ENCODE measurements around the gene ADGRB3. TPM values are rescaled to one million over a fixed set of nuclear protein-coding genes. Genes with fewer than 3 reads are reported as not detected.

Gene ADGRB3
- total and polyA plus RNA-seq, 2 donors (not counting 1 experiment from before 2014, with no cell fraction given) = not detected

GRCh38 chr6:69185276-69185675 is 550.2 kb downstream of the ADGRB3 start:
- POLR2A ChIA-PET = no interaction called here
- Histone ChIP-seq H3K4me1 (ENCODE audit: control insufficient read depth in 2 of 2, insufficient read depth in 2 of 2, low read length in 2 of 2) (no peaks in the 10 kb centered on the region), H3K79me2 (ENCODE audit: control insufficient read depth, insufficient read depth, low read length) (no peaks in the 10 kb centered on the region), H3K9me3 (ENCODE audit: control extremely low read depth in 1 of 3, control insufficient read depth in 2 of 3, insufficient read depth in 1 of 3, low read length in 2 of 3) (peaks cover 0 to 2% (median 0%) of the 10 kb centered on the region in 3 donors), H3K27ac (ENCODE audit: low read length in 2 of 2) (no peak overlapping the region), H2AFZ (ENCODE audit: insufficient read depth, low read depth, low read length, poor library complexity, severe bottlenecking) (no peak overlapping the region), H3K27me3 (replicated peaks in 1 of 4; ENCODE audit: control extremely low read depth in 1 of 4, control insufficient read depth in 3 of 4, insufficient read depth in 4 of 4, low read length in 3 of 4) (no peaks in the 10 kb centered on the region), H3K9ac (ENCODE audit: low read length) (no peak overlapping the region), H4K20me1 (ENCODE audit: control insufficient read depth, insufficient read depth, low read length, poor library complexity, severe bottlenecking) (no peaks in the 10 kb centered on the region), H3K4me2 (replicated peaks; ENCODE audit: low read depth, low read length, poor library complexity, severe bottlenecking) (no peak overlapping the region), H3K36me3 (replicated peaks in 1 of 2; ENCODE audit: control extremely low read depth in 1 of 2, control insufficient read depth in 1 of 2, extremely low read depth in 1 of 2, insufficient read depth in 2 of 2, low read length in 1 of 2) (no peaks in the 10 kb centered on the region), H3K4me3 (ENCODE audit: control extremely low read depth in 1 of 5, extremely low read depth in 1 of 5, insufficient read depth in 1 of 5, low read depth in 2 of 5, low read length in 4 of 5) (no peak overlapping the region)
- TF ChIP-seq CTCF (IDR thresholded peaks at IDR 0.05) (no peak), EZH2 (IDR thresholded peaks at IDR 0.05; ENCODE audit: borderline replicate concordance, insufficient read depth, low read depth, low read length, poor library complexity, severe bottlenecking) (no peak)
- CTCF ChIA-PET = no interaction called here
- intact Hi-C loops (cut with micrococcal nuclease) = no loop called here
- no peaks in the 10 kb centered on the region for H3K27me3 Mint-ChIP-seq
- no peaks in the 10 kb centered on the region for H3K4me1 Mint-ChIP-seq
- H3K9me3 Mint-ChIP-seq (ENCODE audit: insufficient read depth) = no peaks in the 10 kb centered on the region
- DNase-seq (no peak), ATAC-seq (ENCODE audit: low read depth) (no peak)
- no peak overlapping the region for H3K4me3 Mint-ChIP-seq
- WGBS (ENCODE audit: insufficient coverage) = no CpG with 5 or more reads among the region's 3 CpGs
- H3K27ac Mint-ChIP-seq = no peak overlapping the region

DNA sequence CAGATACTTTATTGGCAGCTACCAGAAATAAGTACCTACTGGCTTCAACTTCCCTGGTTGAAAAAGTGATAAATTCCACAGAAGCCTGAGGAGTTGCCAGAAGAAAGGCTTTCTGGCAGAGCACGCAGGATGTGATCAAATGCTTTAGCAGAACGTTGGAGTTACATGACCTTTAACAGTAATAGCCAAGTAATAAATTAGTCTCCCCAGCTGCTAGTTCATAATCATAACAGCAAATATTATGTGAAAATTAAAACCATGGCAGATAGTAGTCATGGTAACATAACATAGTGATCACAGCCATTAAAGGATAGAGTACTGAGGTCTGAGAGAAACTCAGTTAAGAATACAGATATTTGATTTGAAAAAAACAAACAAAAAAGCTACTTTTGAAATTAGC is 567.7 kb downstream of the ADGRB3 start:
- intact Hi-C loops (cut with micrococcal nuclease) = no loop called here
- H3K27me3 Mint-ChIP-seq = no peaks in the 10 kb centered on the region
- H3K4me3 Mint-ChIP-seq = no peak overlapping the region
- no peak overlapping the region for H3K27ac Mint-ChIP-seq
- TF ChIP-seq CTCF (IDR thresholded peaks at IDR 0.05) (no peak), EZH2 (IDR thresholded peaks at IDR 0.05; ENCODE audit: borderline replicate concordance, insufficient read depth, low read depth, low read length, poor library complexity, severe bottlenecking) (no peak)
- Histone ChIP-seq H4K20me1 (ENCODE audit: control insufficient read depth, insufficient read depth, low read length, poor library complexity, severe bottlenecking) (no peaks in the 10 kb centered on the region), H3K36me3 (replicated peaks in 1 of 2; ENCODE audit: control extremely low read depth in 1 of 2, control insufficient read depth in 1 of 2, extremely low read depth in 1 of 2, insufficient read depth in 2 of 2, low read length in 1 of 2) (no peaks in the 10 kb centered on the region), H3K4me2 (replicated peaks; ENCODE audit: low read depth, low read length, poor library complexity, severe bottlenecking) (no peak overlapping the region), H3K4me1 (ENCODE audit: control insufficient read depth in 2 of 2, insufficient read depth in 2 of 2, low read length in 2 of 2) (no peaks in the 10 kb centered on the region), H3K9me3 (ENCODE audit: control extremely low read depth in 1 of 3, control insufficient read depth in 2 of 3, insufficient read depth in 1 of 3, low read length in 2 of 3) (no peaks in the 10 kb centered on the region), H3K4me3 (ENCODE audit: control extremely low read depth in 1 of 5, extremely low read depth in 1 of 5, insufficient read depth in 1 of 5, low read depth in 2 of 5, low read length in 4 of 5) (no peak overlapping the region), H3K9ac (ENCODE audit: low read length) (no peak overlapping the region), H3K27me3 (replicated peaks in 1 of 4; ENCODE audit: control extremely low read depth in 1 of 4, control insufficient read depth in 3 of 4, insufficient read depth in 4 of 4, low read length in 3 of 4) (no peaks in the 10 kb centered on the region), H2AFZ (ENCODE audit: insufficient read depth, low read depth, low read length, poor library complexity, severe bottlenecking) (no peak overlapping the region), H3K79me2 (ENCODE audit: control insufficient read depth, insufficient read depth, low read length) (no peaks in the 10 kb centered on the region), H3K27ac (ENCODE audit: low read length in 2 of 2) (no peak overlapping the region)
- H3K9me3 Mint-ChIP-seq (ENCODE audit: insufficient read depth) = no peaks in the 10 kb centered on the region
- no peak for ATAC-seq (ENCODE audit: low read depth)
- POLR2A ChIA-PET = no interaction called here
- H3K4me1 Mint-ChIP-seq = no peaks in the 10 kb centered on the region
- CTCF ChIA-PET = no interaction called here
- no peak for DNase-seq
- WGBS (ENCODE audit: insufficient coverage) = no CpG with 5 or more reads among the region's 2 CpGs
